22Rv1 (cell line): ENCODE data around the gene ADCYAP1R1.

ENCODE experiments used
- H3K27ac ChIP-seq: fragments of 450-650 bp; 2 replicates; pipeline ENCODE4 v1.5.1; 2017
- CTCF ChIP-seq: fragments of 450-650 bp; IDR thresholded peaks from 2 replicates; pipeline ENCODE4 v1.5.1; 2017; ENCODE audit warnings: mild to moderate bottlenecking
- ZFX ChIP-seq: fragments of 450-650 bp; IDR thresholded peaks from 2 replicates; pipeline ENCODE4 v1.6.1; 2017; ENCODE audit warnings: antibody characterized with exemption, borderline replicate concordance

Gene ADCYAP1R1

DNA sequence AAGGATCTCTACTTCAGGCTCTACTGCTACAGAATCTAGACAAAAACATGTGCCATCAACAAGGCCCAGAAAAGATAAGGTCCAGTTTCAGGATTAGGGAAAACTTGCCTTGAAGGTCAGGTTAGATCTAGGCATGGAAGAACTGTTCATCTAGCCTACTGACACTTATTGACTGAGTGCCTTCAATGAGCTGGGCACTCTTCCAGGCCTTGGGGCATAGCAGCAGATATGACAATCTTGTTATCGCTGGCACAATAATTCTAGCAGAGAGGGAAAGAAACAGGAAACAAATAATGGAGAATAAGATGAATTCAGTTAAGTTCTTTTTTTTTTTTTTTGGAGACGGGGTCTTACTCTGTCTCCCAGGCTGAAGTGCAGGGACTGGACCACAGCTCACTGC is 71.6 kb downstream of the ADCYAP1R1 start:
- no peak for TF ChIP-seq ZFX
- TF ChIP-seq CTCF, result no peak
- H3K27ac ChIP-seq, result no peak overlapping the region

GRCh38 chr7:31125171-31125570 is 73.1 kb downstream of the ADCYAP1R1 start:
- TF ChIP-seq ZFX (no peak), CTCF (no peak)
- no peak overlapping the region for H3K27ac ChIP-seq

GRCh38 chr7:31126976-31127375 is 74.9 kb downstream of the ADCYAP1R1 start:
- no peak for TF ChIP-seq ZFX
- TF ChIP-seq CTCF, result 0 out of 2 replicates have a peak, but pooled peaks have one; percentile 8
- no peak overlapping the region for H3K27ac ChIP-seq

DNA sequence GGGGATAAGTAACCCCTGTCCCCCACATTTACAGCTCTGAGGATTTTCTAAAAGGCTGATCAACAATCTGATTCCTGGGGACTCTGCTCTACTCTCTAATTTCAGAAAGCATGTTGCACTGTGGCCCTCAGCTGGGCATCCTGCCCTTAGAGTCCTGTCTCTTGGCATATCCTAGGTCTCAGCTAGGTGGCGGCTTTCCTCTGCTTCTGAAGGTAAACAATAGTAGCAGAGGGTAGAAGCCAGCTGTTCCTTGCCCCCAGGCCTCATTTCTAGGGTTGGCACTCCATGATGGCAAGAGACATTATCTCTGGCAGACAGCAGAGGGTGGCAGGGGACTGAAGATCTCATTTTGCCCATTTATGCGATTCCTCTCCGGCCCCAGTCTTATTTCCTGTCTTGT is 77.0 kb downstream of the ADCYAP1R1 start:
- TF ChIP-seq CTCF, result peak; percentile 66
- TF ChIP-seq ZFX, result no peak
- no peak overlapping the region for H3K27ac ChIP-seq

DNA sequence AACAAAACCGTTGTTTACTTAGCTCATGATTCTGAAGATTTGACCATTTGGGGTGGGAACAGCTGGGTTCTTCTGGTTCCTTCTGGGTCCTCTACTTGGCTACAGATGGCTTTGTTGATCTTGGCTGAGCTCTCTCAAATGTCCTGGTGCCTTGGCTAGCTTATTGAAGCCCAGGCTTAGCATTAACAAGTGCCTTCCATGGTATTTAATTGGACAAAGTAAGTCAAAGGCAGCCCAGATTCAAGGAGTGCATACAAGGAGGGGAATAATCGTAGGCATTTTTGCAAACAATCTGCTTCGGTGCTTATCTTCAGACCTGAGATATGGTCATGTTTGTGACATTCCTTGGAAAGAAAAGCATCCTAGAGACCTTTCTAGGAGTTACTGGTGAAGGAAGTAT is 81.4 kb downstream of the ADCYAP1R1 start:
- TF ChIP-seq CTCF (no peak), ZFX (no peak)
- H3K27ac ChIP-seq, result no peak overlapping the region

DNA sequence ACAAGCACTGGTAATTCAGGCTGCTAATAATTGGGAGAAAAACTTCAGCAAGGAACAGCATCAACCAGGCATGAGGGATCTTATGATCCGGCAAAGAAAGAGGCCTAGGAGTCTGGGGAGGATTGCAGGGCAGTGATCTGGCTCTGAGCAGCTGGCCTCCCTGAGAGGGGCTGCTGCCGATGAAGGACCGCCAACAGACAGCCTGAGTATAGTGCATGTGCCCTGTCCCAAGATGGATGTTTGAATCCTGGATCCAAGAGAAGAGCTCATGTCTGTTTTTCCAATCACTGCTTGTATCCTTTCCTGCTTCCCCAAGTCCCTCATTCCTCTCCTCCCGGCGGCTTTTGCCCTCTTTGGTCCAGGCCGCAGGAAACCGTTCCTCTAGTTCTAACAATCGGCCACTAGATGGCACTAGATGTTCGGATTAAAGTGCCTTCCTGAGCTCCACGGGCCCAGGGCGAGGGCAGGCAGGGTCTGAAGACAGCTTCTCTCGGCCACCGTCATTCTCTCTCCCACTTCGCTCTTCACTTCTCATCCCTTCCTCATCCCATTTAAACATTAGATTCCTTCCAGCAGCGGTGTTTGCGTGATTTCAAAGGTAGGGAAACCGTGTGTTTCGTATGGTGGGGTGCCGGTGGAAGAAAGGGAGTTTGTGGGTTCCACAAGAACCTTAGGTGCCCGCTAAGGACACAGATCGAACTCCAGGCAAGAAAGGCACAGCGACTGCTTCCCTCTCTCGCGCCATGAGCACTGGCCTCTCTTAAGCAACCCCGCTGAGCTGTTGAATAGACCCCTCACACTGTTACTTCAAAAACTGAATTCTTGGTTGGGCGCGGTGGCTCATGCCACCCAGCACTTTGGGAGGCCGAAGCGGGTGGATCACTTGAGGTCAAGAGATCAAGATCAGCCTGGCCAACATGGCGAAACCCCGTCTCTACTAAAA is 82.4 kb downstream of the ADCYAP1R1 start:
- TF ChIP-seq CTCF (peak; percentile 89), ZFX (no peak)
- H3K27ac ChIP-seq, result no peak overlapping the region

- TF ChIP-seq CTCF (no peak), ZFX (no peak)
Observed at GRCh38 chr7:31137234-31137633, 85.1 kb downstream of the ADCYAP1R1 start.

More at GRCh38 chr7:31137234-31137633, 85.1 kb downstream of the ADCYAP1R1 start:
- H3K27ac ChIP-seq, result no peak overlapping the region
